HG02840 (cell line): Measurements from ENCODE around the gene EIF3C.
"Not testable (repeated sequence)": the region's sequence is repeated elsewhere in the genome, so short reads cannot be mapped to it uniquely, and the experiment has no call there.

Experiments
- ATAC-seq: cut with Tn5 transposase; IDR thresholded peaks from one replicate; pipeline ENCODE4 v1.9.1; 2021; ENCODE audit warnings: mild to moderate bottlenecking, moderate library complexity, moderate number of reproducible peaks; ENCODE audit not compliant: unreplicated experiment, low FRiP score

EIF3C gene

GRCh38 chr16:28711220-28712083 is at the start of gene EIF3C:
TSS of gene EIF3C (plus strand) at chr16:28711464. CDS start at chr16:28711687, 223 bp downstream.
- ATAC-seq, result peak; percentile 94

- ATAC-seq, result not testable (repeated sequence)
These were observed 45.0 kb upstream of the EIF3C start for GRCh38 chr16:28666264-28666663.

GRCh38 chr16:28667480-28667879 is 43.8 kb upstream of the EIF3C start:
- not testable (repeated sequence) for ATAC-seq

- ATAC-seq, result not testable (repeated sequence)
These were observed 43.1 kb upstream of the EIF3C start for GRCh38 chr16:28668199-28668598.

- ATAC-seq, result not testable (repeated sequence)
These were observed 22.8 kb upstream of the EIF3C start for GRCh38 chr16:28688327-28688952.

- ATAC-seq, result not testable (repeated sequence)
These were observed 21.8 kb upstream of the EIF3C start for GRCh38 chr16:28689425-28689824.

GRCh38 chr16:28691722-28692121 is 19.5 kb upstream of the EIF3C start:
- not testable (repeated sequence) for ATAC-seq

GRCh38 chr16:28693257-28693950 is 17.9 kb upstream of the EIF3C start:
- ATAC-seq, result not testable (repeated sequence)

GRCh38 chr16:28699792-28700191 is 11.5 kb upstream of the EIF3C start:
- not testable (repeated sequence) for ATAC-seq

- not testable (repeated sequence) for ATAC-seq
These were observed 10.9 kb upstream of the EIF3C start for GRCh38 chr16:28700349-28700748.

GRCh38 chr16:28701384-28701783 is 9.9 kb upstream of the EIF3C start:
- ATAC-seq, result not testable (repeated sequence)

- ATAC-seq, result not testable (repeated sequence)
These were observed 7.0 kb upstream of the EIF3C start for GRCh38 chr16:28704246-28704645.

GRCh38 chr16:28722852-28723650 is 11.8 kb downstream of the EIF3C start:
- ATAC-seq, result not testable (repeated sequence)

- ATAC-seq, result not testable (repeated sequence)
These were observed 20.0 kb downstream of the EIF3C start for GRCh38 chr16:28731253-28731652.

GRCh38 chr16:28732455-28733124 is 21.3 kb downstream of the EIF3C start:
- ATAC-seq, result not testable (repeated sequence)

- ATAC-seq, result not testable (repeated sequence)
These were observed 28.5 kb downstream of the EIF3C start for GRCh38 chr16:28739787-28740186.

GRCh38 chr16:28740631-28741030 is 29.4 kb downstream of the EIF3C start:
- ATAC-seq, result not testable (repeated sequence)

- ATAC-seq, result not testable (repeated sequence)
These were observed 30.0 kb downstream of the EIF3C start for GRCh38 chr16:28741295-28741694.

- not testable (repeated sequence) for ATAC-seq
These were observed 35.5 kb downstream of the EIF3C start for GRCh38 chr16:28746618-28747350.
